ENCODE data around the gene SPAG16.

Gene SPAG16

DNA sequence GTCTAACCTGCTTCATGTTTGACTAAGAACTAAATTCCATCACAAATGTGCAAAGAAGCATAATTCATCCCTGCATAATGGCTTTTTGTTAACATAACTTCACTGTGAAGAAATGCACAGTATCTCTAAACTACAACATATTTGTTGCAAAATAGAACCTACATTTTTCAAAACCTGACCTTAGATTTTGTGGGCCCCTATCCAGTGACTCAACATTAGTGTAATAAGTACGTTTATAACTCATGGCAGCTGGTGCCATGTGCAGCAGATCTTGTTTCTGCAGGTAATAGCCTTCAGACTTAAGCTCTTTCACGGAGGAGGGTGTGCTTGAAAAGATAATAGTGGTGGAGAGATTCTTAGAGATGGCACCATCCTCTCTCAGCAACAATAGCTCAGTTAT lies 1098.0 kb downstream of the SPAG16 start:
- Histone ChIP-seq H3K4me3 (replicated peaks; ENCODE audit: insufficient read depth, low read length) (no peak overlapping the region), H3K27me3 (ENCODE audit: insufficient read depth, poor library complexity, severe bottlenecking) (no peaks in the 10 kb centered on the region), H3K27ac (replicated peaks) (no peak overlapping the region)
- TF ChIP-seq, protein P1, sequence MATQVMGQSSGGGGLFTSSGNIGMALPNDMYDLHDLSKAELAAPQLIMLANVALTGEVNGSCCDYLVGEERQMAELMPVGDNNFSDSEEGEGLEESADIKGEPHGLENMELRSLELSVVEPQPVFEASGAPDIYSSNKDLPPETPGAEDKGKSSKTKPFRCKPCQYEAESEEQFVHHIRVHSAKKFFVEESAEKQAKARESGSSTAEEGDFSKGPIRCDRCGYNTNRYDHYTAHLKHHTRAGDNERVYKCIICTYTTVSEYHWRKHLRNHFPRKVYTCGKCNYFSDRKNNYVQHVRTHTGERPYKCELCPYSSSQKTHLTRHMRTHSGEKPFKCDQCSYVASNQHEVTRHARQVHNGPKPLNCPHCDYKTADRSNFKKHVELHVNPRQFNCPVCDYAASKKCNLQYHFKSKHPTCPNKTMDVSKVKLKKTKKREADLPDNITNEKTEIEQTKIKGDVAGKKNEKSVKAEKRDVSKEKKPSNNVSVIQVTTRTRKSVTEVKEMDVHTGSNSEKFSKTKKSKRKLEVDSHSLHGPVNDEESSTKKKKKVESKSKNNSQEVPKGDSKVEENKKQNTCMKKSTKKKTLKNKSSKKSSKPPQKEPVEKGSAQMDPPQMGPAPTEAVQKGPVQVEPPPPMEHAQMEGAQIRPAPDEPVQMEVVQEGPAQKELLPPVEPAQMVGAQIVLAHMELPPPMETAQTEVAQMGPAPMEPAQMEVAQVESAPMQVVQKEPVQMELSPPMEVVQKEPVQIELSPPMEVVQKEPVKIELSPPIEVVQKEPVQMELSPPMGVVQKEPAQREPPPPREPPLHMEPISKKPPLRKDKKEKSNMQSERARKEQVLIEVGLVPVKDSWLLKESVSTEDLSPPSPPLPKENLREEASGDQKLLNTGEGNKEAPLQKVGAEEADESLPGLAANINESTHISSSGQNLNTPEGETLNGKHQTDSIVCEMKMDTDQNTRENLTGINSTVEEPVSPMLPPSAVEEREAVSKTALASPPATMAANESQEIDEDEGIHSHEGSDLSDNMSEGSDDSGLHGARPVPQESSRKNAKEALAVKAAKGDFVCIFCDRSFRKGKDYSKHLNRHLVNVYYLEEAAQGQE (IDR thresholded peaks at IDR 0.05; ENCODE audit: insufficient replicate concordance, low read depth), result no peak
- TF ChIP-seq POLR2AphosphoS5 (IDR thresholded peaks at IDR 0.05; ENCODE audit: low read depth), result no peak
- no peak for TF ChIP-seq SPI1 (IDR thresholded peaks at IDR 0.05; ENCODE audit: borderline replicate concordance, low read depth)
- TF ChIP-seq, protein P2, sequence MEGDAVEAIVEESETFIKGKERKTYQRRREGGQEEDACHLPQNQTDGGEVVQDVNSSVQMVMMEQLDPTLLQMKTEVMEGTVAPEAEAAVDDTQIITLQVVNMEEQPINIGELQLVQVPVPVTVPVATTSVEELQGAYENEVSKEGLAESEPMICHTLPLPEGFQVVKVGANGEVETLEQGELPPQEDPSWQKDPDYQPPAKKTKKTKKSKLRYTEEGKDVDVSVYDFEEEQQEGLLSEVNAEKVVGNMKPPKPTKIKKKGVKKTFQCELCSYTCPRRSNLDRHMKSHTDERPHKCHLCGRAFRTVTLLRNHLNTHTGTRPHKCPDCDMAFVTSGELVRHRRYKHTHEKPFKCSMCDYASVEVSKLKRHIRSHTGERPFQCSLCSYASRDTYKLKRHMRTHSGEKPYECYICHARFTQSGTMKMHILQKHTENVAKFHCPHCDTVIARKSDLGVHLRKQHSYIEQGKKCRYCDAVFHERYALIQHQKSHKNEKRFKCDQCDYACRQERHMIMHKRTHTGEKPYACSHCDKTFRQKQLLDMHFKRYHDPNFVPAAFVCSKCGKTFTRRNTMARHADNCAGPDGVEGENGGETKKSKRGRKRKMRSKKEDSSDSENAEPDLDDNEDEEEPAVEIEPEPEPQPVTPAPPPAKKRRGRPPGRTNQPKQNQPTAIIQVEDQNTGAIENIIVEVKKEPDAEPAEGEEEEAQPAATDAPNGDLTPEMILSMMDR (IDR thresholded peaks at IDR 0.05; ENCODE audit: insufficient read depth, low read length), result no peak
- TF ChIP-seq GABPA (IDR thresholded peaks at IDR 0.05; ENCODE audit: low read depth), result no peak
- DNase-seq (ENCODE audit: low read depth in 1 of 2, low spot score in 1 of 2), result no peak

DNA sequence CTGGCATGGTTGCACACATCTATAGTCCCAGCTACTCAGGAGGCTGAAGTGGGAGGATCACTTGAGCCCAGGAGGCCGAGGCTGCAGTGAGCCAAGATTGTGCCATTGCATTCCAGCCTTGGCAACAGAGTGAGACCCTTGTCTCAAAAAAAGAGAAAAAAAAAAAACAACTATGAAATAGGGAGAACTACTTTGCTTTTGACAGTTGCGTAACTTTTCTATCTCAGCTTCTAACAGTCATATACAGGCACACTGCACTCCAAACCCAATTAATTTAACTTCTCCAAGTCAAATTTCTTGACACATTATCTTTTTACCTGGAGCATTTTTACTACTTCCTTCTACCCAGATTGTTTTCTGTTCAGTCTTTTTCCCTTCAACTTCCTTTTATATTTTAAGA lies 1102.5 kb downstream of the SPAG16 start:
- no peak for TF ChIP-seq POLR2AphosphoS5 (IDR thresholded peaks at IDR 0.05; ENCODE audit: low read depth)
- no peak for TF ChIP-seq GABPA (IDR thresholded peaks at IDR 0.05; ENCODE audit: low read depth)
- TF ChIP-seq, protein P1 (IDR thresholded peaks at IDR 0.05; ENCODE audit: insufficient replicate concordance, low read depth), result no peak
- no peak for TF ChIP-seq SPI1 (IDR thresholded peaks at IDR 0.05; ENCODE audit: borderline replicate concordance, low read depth)
- TF ChIP-seq, protein P2 (IDR thresholded peaks at IDR 0.05; ENCODE audit: insufficient read depth, low read length), result no peak
- no peaks in the 10 kb centered on the region for H3K27me3 ChIP-seq (ENCODE audit: insufficient read depth, poor library complexity, severe bottlenecking)
- no peak overlapping the region for H3K27ac ChIP-seq (replicated peaks)
- DNase-seq (ENCODE audit: low read depth in 1 of 2, low spot score in 1 of 2), result no peak
- H3K4me3 ChIP-seq (replicated peaks; ENCODE audit: insufficient read depth, low read length), result no peak overlapping the region

DNA sequence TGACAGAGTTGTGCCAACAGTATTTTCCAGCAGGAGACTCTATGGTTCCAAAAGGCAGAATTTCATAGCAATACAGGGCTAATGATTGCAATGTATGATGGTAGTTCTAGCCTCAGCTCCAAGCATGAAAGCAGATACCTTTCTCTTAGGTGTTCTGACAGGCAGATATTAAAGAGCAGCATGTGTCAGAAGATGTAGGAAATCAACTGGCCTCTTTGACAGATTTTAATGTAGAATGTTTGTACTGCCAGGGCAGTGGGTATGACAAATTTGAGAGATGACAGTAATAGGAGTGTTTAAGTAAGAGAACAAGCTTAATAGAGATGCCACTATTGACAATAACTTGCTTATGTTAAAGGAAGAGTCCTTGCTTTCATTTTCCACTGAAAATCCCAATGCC lies 1105.1 kb downstream of the SPAG16 start:
- no peak overlapping the region for H3K4me3 ChIP-seq (replicated peaks; ENCODE audit: insufficient read depth, low read length)
- TF ChIP-seq, protein P2 (IDR thresholded peaks at IDR 0.05; ENCODE audit: insufficient read depth, low read length), result no peak
- TF ChIP-seq, protein P1 (IDR thresholded peaks at IDR 0.05; ENCODE audit: insufficient replicate concordance, low read depth), result no peak
- TF ChIP-seq POLR2AphosphoS5 (IDR thresholded peaks at IDR 0.05; ENCODE audit: low read depth), result no peak
- no peak for TF ChIP-seq GABPA (IDR thresholded peaks at IDR 0.05; ENCODE audit: low read depth)
- TF ChIP-seq SPI1 (IDR thresholded peaks at IDR 0.05; ENCODE audit: borderline replicate concordance, low read depth), result no peak
- H3K27me3 ChIP-seq (ENCODE audit: insufficient read depth, poor library complexity, severe bottlenecking), result no peaks in the 10 kb centered on the region
- no peak overlapping the region for H3K27ac ChIP-seq (replicated peaks)
- DNase-seq (ENCODE audit: low read depth in 1 of 2, low spot score in 1 of 2), result no peak

All from HL-60 (cell line).